BJ (cell line): ENCODE measurements around the gene PCLAF. TPM values are rescaled to one million over a fixed set of nuclear protein-coding genes. Genes with fewer than 3 reads are reported as not detected.
"Not testable (repeated sequence)": the region's sequence is repeated elsewhere in the genome, so short reads cannot be mapped to it uniquely, and the experiment has no call there.

Source experiments
- CTCF ChIA-PET: fragments of 350-600 bp; formaldehyde crosslinking; extraction: SDS; loops from one replicate; lab custom pipeline; 2021; ENCODE audit warnings: antibody characterized with exemption, inconsistent platforms; lab: Yijun Ruan, JAX
- POLR2A ChIA-PET: fragments of 300-600 bp; sonication (Branson Sonifier 250); formaldehyde crosslinking; extraction: SDS; loops from one replicate; lab custom pipeline; 2021; ENCODE audit warnings: antibody characterized with exemption; lab: Charles Lee
- DNase-seq: peaks from one replicate; pipeline ENCODE4 v3.0.0-alpha.2; 2011; ENCODE audit warnings: low read depth
- H3K27me3 ChIP-seq: 2 replicates; pipeline ENCODE4 v1.6.0; 2011; ENCODE audit warnings: low read length; ENCODE audit not compliant: control insufficient read depth, insufficient read depth
- H3K36me3 ChIP-seq: 2 replicates; pipeline ENCODE4 v1.5.1; 2011; ENCODE audit warnings: low read length; ENCODE audit not compliant: control insufficient read depth, insufficient read depth
- H3K4me3 ChIP-seq: 2 replicates; pipeline ENCODE4 v1.5.1; 2011; ENCODE audit warnings: low read depth, mild to moderate bottlenecking, control low read depth, low read length
- polyA plus RNA-seq: library from polyadenylated mRNA; depleted of rRNA; stranded (reverse); fragments of >200 nt; gene quantifications from 2 replicates; pipeline ENCODE4 v1.2.3, GENCODE V29; 2011
- TF ChIP-seq, protein P1 (sequence below): IDR thresholded peaks from 2 replicates; pipeline ENCODE4 v1.5.1; 2011; ENCODE audit warnings: low read depth, mild to moderate bottlenecking, control low read depth, inconsistent platforms, low read length, moderate library complexity; ENCODE audit not compliant: insufficient read depth

PCLAF gene
- polyA plus RNA-seq, 1 experiment, result 143 TPM

- TF ChIP-seq, protein P1, sequence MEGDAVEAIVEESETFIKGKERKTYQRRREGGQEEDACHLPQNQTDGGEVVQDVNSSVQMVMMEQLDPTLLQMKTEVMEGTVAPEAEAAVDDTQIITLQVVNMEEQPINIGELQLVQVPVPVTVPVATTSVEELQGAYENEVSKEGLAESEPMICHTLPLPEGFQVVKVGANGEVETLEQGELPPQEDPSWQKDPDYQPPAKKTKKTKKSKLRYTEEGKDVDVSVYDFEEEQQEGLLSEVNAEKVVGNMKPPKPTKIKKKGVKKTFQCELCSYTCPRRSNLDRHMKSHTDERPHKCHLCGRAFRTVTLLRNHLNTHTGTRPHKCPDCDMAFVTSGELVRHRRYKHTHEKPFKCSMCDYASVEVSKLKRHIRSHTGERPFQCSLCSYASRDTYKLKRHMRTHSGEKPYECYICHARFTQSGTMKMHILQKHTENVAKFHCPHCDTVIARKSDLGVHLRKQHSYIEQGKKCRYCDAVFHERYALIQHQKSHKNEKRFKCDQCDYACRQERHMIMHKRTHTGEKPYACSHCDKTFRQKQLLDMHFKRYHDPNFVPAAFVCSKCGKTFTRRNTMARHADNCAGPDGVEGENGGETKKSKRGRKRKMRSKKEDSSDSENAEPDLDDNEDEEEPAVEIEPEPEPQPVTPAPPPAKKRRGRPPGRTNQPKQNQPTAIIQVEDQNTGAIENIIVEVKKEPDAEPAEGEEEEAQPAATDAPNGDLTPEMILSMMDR, result no peak
- H3K4me3 ChIP-seq, result no peak overlapping the region
- H3K27me3 ChIP-seq, result no peaks in the 10 kb centered on the region
- DNase-seq, result no peak
- CTCF ChIA-PET, result no interaction called here
- POLR2A ChIA-PET, result no interaction called here
- H3K36me3 ChIP-seq, result 0 out of 2 replicates have a peak, but pooled peaks cover 1% of the 10 kb centered on the region
Observed at GRCh38 chr15:64337761-64338160, 43.5 kb downstream of the PCLAF start.

- ChIA-PET POLR2A (no interaction called here), CTCF (interaction anchor here (0.7 kb wide), 1 partner anchor 9 kb away, joined by 3 read pairs; no protein-coding TSS in a partner anchor)
- Histone ChIP-seq H3K27me3 (no peaks in the 10 kb centered on the region), H3K4me3 (no peak overlapping the region), H3K36me3 (no peaks in the 10 kb centered on the region)
- TF ChIP-seq, protein P1, result no peak
- DNase-seq, result no peak
Observed at GRCh38 chr15:64333986-64334929, 47.0 kb downstream of the PCLAF start.

DNA sequence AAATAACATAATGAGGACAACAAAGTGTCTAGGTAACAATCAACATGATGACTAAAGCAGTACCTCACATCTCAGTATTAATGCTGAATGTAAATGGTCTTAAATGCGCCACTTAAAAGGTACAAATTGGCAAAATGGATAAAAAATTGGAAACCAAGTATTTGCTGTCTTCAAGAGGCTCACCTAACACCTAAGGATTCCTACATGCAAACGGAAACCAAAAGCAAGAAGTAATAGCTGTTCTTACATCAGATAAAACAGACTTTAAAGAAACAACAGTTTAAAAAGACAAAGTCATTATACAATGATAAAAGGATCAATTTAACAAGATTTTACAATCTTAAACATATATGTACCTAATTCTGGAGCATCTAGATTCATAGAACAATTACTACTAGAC lies 47.7 kb downstream of the PCLAF start:
- TF ChIP-seq, protein P1, result no peak
- no peak for DNase-seq
- POLR2A ChIA-PET, result no interaction called here
- no peaks in the 10 kb centered on the region for H3K36me3 ChIP-seq
- CTCF ChIA-PET, result no interaction called here
- H3K27me3 ChIP-seq, result no peaks in the 10 kb centered on the region
- no peak overlapping the region for H3K4me3 ChIP-seq

- DNase-seq, POLR2A ChIA-PET, CTCF ChIA-PET: not testable (repeated sequence)
Observed at GRCh38 chr15:64331668-64332067, 49.6 kb downstream of the PCLAF start.

GRCh38 chr15:64326975-64327374 lies 54.3 kb downstream of the PCLAF start:
- POLR2A ChIA-PET, H3K36me3 ChIP-seq, H3K27me3 ChIP-seq, CTCF ChIA-PET, DNase-seq, H3K4me3 ChIP-seq: not testable (repeated sequence)

More at GRCh38 chr15:64331668-64332067, 49.6 kb downstream of the PCLAF start:
- not testable (repeated sequence) for H3K27me3 ChIP-seq, H3K4me3 ChIP-seq, H3K36me3 ChIP-seq

DNA sequence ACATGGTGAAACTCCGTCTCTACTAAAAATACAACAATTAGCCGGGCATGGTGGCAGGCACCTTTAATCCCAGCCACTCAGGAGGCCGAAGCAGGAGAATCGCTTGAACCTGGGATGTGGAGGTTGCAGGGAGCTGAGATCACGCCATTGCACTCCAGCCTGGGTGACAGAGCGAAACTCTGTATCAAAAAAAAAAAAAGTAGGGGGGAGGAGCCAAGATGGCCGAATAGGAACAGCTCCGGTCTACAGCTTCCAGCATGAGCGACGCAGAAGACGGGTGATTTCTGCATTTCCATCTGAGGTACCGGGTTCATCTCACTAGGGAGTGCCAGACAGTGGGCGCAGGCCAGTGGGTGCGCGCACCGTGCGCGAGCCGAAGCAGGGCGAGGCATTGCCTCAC lies 54.8 kb downstream of the PCLAF start:
- H3K27me3 ChIP-seq, H3K4me3 ChIP-seq, H3K36me3 ChIP-seq, POLR2A ChIA-PET, DNase-seq, CTCF ChIA-PET: not testable (repeated sequence)
